ENCODE data around the gene SUFU. TPM values are rescaled to one million over a fixed set of nuclear protein-coding genes. Genes with fewer than 3 reads are reported as not detected.
A peak's percentile ranks its signal among the peaks of the same experiment; 100 is the strongest.

SUFU gene
- total RNA-seq, 4 donors from 2014 or later: 5.0 to 8.9 (median 6.8) TPM

- 55 to 59% methylated on average over 5 to 6 of the region's 7 CpGs for WGBS, 2 donors
- TF ChIP-seq POLR2A (IDR thresholded peaks at IDR 0.05): no peak
- TF ChIP-seq CTCF (IDR thresholded peaks at IDR 0.05): no peak
- H3K9me3 ChIP-seq: no peaks in the 10 kb centered on the region
- H3K27me3 ChIP-seq: no peaks in the 10 kb centered on the region
- H3K4me1 ChIP-seq: peaks cover 7 to 37% (median 7%) of the 10 kb centered on the region in 3 donors
- H3K27ac ChIP-seq: peak overlapping the region in 2 of 4 donors; percentile 15 to 65
- DNase-seq: no peak
- H3K36me3 ChIP-seq: no peaks in the 10 kb centered on the region
- intact Hi-C loops (cut with DNase I): no loop called here
- H3K4me3 ChIP-seq: no peak overlapping the region
Measured at GRCh38 chr10:102579328-102579727, 75.6 kb downstream of the SUFU start.

- 70 to 74% methylated on average over 3 to 4 of the region's 4 CpGs for WGBS, 2 donors
- Histone ChIP-seq H3K9me3 (no peaks in the 10 kb centered on the region), H3K4me1 (peaks cover 7 to 37% (median 7%) of the 10 kb centered on the region in 3 donors), H3K36me3 (no peaks in the 10 kb centered on the region), H3K4me3 (no peak overlapping the region), H3K27ac (peak overlapping the region in 3 of 4 donors; percentile 7 to 65 (median 15)), H3K27me3 (no peaks in the 10 kb centered on the region)
- intact Hi-C loops (cut with DNase I): no loop called here
- DNase-seq: no peak
- TF ChIP-seq POLR2A (IDR thresholded peaks at IDR 0.05): no peak
- TF ChIP-seq CTCF (IDR thresholded peaks at IDR 0.05): no peak
Measured at GRCh38 chr10:102580230-102580629, 76.5 kb downstream of the SUFU start.

GRCh38 chr10:102581401-102581800 lies 77.6 kb downstream of the SUFU start:
- WGBS, 2 donors: 56 to 78% methylated on average over 3 to 7 of the region's 8 CpGs
- H3K27ac ChIP-seq: no peak overlapping the region
- TF ChIP-seq POLR2A (IDR thresholded peaks at IDR 0.05) (no peak), CTCF (IDR thresholded peaks at IDR 0.05) (no peak)

GRCh38 chr10:102581981-102582580 lies 78.3 kb downstream of the SUFU start:
- peaks cover 7 to 37% (median 7%) of the 10 kb centered on the region in 3 donors for H3K4me1 ChIP-seq
- intact Hi-C loops (cut with DNase I): no loop called here
- TF ChIP-seq CTCF (IDR thresholded peaks at IDR 0.05) (no peak), POLR2A (IDR thresholded peaks at IDR 0.05) (no peak)
- no peak for DNase-seq
- no peaks in the 10 kb centered on the region for H3K9me3 ChIP-seq
- 46 to 78% methylated on average over 6 to 9 of the region's 10 CpGs for WGBS, 2 donors
- H3K27me3 ChIP-seq: no peaks in the 10 kb centered on the region
- H3K36me3 ChIP-seq: no peaks in the 10 kb centered on the region
- no peak overlapping the region for H3K27ac ChIP-seq
- no peak overlapping the region for H3K4me3 ChIP-seq

More at GRCh38 chr10:102581401-102581800, 77.6 kb downstream of the SUFU start:
- Histone ChIP-seq H3K4me1 (peaks cover 7 to 37% (median 7%) of the 10 kb centered on the region in 3 donors), H3K4me3 (no peak overlapping the region), H3K9me3 (no peaks in the 10 kb centered on the region), H3K36me3 (no peaks in the 10 kb centered on the region), H3K27me3 (no peaks in the 10 kb centered on the region)
- intact Hi-C loops (cut with DNase I): no loop called here
- no peak for DNase-seq

- no peaks in the 10 kb centered on the region for H3K36me3 ChIP-seq
- intact Hi-C loops (cut with DNase I): no loop called here
- no peak overlapping the region for H3K4me3 ChIP-seq
- no peaks in the 10 kb centered on the region for H3K9me3 ChIP-seq
- peak; percentile 51 to 88 (median 86) for TF ChIP-seq CTCF (IDR thresholded peaks at IDR 0.05)
- no peak for TF ChIP-seq POLR2A (IDR thresholded peaks at IDR 0.05)
- H3K4me1 ChIP-seq: peaks cover 6 to 35% (median 7%) of the 10 kb centered on the region in 3 donors
- WGBS, 2 donors: 36 to 39% methylated on average over 11 of the region's 11 CpGs
- DNase-seq: peak; percentile 27
- no peaks in the 10 kb centered on the region for H3K27me3 ChIP-seq
- H3K27ac ChIP-seq: no peak overlapping the region
Measured at GRCh38 chr10:102583435-102584417, 80.0 kb downstream of the SUFU start.

All from esophagus squamous epithelium (tissue), 5 donors.